OCI-M2 (cell line): Measurements from ENCODE around the gene GRIN3B.
"Not testable (repeated sequence)": the region's sequence is repeated elsewhere in the genome, so short reads cannot be mapped to it uniquely, and the experiment has no call there.

ENCODE experiments used
- DNase-seq: peaks from one replicate; lab custom pipeline; 2025; ENCODE audit not compliant: unreplicated experiment; lab: John Stamatoyannopoulos, UW

Gene GRIN3B

DNA sequence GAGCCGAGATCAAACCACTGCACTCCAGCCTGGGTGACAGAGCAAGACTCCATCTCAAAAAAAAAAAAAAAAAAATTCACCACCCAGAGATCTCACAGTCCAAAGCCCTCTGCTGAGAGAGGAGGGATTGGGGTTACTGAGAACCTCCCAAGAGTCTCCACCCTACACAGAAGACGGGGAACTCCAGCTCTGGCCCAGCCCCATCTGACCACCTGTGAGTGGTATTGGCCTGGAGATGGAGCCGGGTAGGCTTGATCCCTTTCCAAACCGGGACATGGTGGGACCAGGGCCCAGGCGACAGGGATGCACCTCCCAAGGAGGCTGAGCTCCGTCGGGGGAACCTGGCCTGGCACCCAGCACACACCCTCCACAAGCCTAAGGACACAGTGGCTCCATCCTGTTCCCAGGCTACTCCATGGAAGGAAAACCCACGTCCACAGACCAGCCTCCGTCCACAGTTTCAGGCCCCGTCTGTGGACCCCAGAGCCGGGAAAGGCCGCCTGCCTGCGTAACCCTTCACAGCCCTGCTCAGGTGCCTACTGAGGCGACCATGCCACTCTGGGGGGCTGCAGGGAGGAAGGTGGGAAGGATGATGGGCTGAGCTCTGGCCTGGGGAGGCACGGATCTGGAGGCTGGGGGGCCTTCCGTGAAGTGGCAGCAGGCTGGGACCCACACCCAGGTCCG lies 18.9 kb downstream of the GRIN3B start:
- DNase-seq, result no peak

DNA sequence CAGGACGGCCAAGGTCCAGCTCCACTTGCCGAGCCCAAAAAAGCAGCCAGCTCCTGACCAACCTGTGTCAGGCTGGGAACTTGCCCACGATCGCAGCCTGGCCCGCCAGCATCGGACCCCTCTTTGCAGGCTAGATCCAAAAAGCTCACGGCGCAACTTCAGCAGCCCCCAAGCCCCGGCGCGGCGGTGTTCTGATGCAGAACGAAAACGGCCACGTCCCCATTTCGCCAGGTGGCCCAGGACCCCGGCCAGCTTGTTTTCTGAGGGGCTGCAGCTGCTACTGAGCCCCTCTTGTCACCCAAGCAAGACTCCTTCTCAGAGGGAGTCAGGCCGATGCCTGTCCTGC lies 19.4 kb downstream of the GRIN3B start:
- no peak for DNase-seq

- no peak for DNase-seq
Measured at GRCh38 chr19:1019980-1020867, 20.0 kb downstream of the GRIN3B start.

DNA sequence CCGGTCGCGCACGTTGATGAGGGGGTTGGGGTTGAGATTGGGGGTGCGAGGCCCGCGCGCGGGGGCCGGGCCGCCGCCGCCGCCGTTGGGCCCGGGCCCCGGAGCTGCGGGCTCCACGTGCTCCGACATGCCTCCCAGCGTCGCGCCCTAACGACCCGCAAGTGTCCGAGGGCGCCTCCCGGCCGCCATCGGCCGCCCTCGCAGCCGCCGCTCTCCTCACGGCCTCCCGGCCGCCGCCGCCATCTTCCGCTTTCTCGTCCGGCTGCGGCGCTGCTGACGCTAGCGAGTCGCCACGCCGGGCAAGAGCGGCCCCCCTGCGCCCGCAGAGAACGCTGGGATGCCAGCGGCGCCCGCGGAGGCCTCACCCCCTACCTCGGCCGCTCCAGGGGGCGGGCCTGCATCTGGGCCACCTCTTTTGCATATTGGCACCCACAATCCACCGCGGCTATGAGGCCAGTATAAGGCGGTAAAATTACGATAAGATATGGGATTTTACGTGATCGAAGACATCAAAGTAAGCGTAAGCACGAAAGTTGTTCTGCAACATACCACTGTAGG lies 20.7 kb downstream of the GRIN3B start, which contains the start of gene TMEM259:
TSS of gene TMEM259 (minus strand) at position 256 of the 558 bp plus-strand sequence. CDS start at position 129, 127 bp downstream.
- DNase-seq, result peak; percentile 94

- not testable (repeated sequence) for DNase-seq
Measured at GRCh38 chr19:1023883-1024188, 23.6 kb downstream of the GRIN3B start.

GRCh38 chr19:1025080-1025479 lies 24.9 kb downstream of the GRIN3B start:
- not testable (repeated sequence) for DNase-seq

DNA sequence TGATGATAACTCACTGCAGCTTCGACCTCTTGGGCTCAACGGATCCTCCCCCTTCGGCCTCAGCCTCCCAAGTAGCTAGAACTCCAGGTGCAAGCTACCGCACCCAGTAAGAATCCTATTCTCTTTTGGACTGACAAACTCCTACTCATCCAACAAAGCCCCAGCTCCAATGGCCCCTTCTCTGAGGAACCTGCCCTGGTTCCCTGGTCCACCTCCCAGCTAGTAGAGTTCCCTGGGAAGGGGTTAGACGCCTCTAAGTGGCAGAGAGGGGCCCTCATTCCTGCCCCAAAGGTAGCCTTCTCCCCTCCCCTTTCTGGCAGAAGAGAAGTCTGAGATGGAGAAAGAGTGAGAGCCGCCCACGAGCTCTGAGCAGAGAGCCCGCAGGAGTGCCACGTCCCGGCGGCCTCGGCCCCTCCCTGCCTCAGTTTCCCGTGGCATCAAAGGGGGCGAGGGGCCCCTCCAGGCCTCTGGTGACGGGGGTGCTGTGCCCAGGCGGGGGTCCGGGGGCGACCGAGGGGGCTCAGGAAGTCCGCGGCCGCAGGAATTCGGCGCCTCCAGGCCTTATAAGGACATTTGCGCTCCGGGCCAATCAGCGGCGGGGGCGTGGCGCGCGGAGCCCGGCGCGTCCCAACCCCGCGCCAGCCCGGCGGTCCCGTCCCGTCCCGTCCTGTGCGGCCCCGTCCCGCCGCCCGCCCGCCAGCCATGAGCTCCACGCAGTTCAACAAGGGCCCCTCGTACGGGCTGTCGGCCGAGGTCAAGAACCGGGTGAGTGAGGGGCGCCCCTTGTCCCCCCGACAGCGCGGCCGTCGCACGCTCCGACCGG lies 26.0 kb downstream of the GRIN3B start, which contains the start of gene CNN2:
TSS of gene CNN2 (plus strand) at position 649 of the 823 bp plus-strand sequence. CDS start at position 703, 54 bp downstream.
- DNase-seq, result no peak

- DNase-seq, result no peak
Measured at GRCh38 chr19:1026783-1027649, 26.8 kb downstream of the GRIN3B start.

- no peak for DNase-seq
Measured at GRCh38 chr19:1027650-1028061, 27.4 kb downstream of the GRIN3B start.

DNA sequence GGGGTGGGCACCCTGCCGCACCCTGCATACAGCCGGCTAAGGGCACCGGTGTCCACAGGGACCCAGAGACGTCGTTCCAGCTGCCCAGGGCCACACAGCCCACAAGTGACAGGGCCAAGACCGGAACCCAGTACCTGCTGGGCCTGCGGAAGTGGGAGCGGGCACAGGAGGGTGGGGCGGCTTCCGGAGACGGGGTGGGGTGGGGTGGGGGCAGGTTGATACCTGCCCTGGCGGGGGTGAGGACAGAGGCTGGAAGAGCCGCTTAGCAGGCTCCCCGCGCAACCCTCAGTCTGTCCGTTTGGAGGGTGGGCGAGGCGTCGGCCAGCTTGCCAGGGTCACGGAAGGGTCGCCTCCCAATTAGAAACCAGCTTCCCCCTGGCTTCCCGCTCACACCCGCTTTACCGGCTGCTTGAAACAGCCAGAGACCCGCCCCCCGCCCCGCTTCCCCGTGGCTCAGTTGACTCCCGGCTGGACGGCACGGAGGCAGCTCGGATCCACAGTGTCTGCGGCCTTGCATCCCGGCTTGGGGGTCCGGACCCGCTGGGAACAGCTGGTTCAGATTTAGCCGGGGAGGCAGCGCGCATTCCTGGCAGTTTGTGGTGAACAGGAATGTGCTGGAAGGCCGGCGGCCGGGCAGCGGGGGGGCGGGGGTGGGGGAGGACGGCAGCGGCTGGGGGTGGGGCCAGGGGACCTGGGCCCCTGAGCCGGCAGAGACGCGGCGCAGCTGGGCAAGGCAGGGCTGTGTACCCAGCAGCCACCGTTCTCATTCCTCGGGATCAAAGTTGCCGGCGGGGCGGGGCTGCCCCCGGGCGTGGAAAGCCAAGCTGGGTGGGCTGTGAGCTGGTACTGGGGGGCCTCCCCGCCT lies 28.1 kb downstream of the GRIN3B start:
- DNase-seq, result no peak

DNA sequence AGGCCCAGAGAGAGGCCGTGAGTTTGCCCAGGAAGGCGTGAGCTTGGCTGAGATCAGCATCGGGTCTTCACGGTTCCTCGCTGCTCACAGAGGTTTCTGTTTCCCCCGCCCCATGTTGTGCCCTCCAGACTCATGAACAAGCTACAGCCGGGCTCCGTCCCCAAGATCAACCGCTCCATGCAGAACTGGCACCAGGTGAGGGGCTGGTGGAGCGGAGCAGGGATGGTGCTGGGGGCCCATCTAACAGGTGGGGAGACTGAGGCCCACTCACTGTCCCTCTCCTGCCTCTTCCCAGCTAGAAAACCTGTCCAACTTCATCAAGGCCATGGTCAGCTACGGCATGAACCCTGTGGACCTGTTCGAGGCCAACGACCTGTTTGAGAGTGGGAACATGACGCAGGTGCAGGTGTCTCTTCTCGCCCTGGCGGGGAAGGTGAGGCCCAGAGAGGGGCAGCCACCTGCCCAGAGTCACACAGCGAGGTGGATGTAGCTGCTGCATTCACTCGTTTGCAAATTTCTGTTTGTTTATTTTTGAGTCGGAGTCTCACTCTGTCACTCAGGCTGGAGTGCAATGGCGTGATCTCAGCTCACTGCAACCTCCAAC lies 32.1 kb downstream of the GRIN3B start:
- no peak for DNase-seq

DNA sequence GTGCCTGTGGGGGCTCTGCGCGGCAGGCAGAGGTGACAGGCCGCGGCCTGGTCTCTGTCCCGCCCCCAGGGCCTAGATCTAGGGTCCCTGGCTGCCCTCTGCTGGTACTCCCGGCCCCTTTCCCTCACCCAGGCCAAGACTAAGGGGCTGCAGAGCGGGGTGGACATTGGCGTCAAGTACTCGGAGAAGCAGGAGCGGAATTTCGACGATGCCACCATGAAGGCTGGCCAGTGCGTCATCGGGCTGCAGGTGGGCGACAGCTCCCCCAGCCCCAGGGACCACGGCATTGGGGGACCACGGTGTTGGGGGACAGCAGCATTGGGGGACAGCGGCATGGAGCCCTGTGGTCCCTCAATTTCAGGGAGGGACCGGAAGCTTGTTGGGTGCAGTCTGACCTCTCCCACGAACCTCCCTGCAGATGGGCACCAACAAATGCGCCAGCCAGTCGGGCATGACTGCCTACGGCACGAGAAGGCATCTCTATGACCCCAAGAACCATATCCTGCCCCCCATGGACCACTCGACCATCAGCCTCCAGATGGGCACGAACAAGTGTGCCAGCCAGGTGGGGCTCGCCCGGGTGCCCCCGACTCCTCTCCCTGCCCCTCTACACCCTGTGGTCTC lies 35.9 kb downstream of the GRIN3B start:
- no peak for DNase-seq

DNA sequence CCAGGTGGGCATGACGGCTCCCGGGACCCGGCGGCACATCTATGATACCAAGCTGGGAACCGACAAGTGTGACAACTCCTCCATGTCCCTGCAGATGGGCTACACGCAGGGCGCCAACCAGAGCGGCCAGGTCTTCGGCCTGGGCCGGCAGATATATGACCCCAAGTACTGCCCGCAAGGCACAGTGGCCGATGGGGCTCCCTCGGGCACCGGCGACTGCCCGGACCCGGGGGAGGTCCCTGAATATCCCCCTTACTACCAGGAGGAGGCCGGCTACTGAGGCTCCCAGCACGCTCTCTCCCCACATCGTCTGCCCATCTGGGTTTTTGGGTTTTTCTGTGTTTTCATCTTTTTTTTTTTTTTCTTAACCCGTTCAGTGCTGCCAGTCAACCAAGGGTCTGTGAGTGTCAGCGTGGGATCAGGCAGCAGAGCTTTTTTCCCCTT lies 37.4 kb downstream of the GRIN3B start:
- DNase-seq, result no peak

DNA sequence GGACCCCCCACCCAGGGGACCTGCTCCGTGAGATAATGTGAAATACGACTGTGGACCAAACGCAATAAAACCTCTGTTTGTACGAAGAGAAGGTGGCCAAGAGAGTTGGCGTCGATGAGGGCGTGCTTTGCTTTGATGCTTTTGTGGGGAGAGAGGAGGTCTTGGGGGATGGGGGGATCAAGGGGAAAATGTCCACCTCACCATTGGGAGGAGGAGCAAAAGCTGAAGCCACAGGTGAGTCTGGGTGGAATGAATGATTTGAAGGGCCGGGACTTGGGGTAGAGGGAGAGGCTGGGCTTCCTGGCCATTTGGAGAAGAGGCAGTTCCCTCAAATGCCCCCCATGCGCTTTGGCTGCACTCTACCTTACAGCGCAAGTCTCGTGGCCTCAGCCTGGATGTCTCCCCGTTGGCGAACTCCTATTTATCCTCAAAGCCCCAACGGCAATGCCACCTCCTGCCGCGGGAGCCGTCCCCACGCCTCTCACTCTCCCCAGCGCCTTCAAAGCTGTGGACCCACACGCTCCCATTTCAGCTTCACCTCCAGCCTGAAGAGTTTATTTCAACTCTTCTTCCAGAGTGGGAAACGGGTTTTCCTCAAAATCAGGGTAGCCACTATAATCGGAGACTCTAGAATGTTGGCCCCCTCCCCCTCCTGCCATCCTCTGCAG lies 38.9 kb downstream of the GRIN3B start:
- no peak for DNase-seq

DNA sequence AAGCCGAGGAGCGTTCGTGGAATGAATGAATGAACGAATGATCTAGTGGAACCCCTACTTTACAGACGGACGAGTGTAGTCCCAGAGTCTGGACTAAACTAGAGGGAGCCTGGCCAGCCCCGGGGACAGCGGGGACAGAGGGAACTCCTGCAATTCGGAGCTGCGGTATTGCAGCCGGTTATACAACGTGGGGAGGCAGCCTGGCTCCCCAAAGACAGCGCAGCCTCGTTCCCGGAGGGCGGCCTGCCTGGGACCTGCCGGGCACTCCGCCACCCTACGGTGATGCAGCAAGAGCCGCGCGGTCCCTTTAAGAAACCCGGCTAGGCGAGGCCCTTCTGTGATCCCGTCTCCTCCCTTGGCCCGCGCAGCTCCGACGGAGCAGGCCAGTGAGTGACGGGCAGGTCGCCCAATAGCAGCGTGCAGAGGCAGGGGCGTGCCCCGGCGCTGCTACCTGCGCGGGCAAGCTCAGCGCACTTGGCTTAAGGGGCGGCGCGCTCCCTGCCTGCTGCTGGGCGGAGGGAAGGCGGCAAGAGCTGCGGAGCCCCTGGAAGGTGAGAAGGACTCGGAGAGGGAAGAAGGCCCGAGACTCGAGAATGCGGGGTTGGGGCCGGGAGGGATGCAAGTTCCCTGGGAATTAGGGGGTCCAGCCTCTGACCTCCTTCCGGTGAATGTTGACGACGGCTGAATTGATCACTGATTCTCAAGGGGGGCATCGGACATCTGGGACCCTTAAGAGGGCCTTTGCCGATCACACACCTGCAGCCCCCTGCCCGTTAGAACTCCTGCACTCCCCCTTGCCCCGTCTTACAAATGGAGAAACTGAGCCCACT lies 39.6 kb downstream of the GRIN3B start, which contains the start of gene ABCA7:
TSS of gene ABCA7 (plus strand) at position 462 of the 830 bp plus-strand sequence. CDS start 1,255 bp downstream, outside the sequence.
- DNase-seq, result peak; percentile 74

- DNase-seq, result peak; percentile 81
Measured at GRCh38 chr19:1040476-1041271, 40.5 kb downstream of the GRIN3B start.
